Stimulated activated CD8-positive, alpha-beta memory T cell treated with anti-CD3 and anti-CD28 coated beads, Interleukin-4, amount 100 ng/mL, for 24 hours (primary cell): ENCODE data around the gene ANXA2R.
A peak's percentile ranks its signal among the peaks of the same experiment; 100 is the strongest.
"Not testable (repeated sequence)": the region's sequence is repeated elsewhere in the genome, so short reads cannot be mapped to it uniquely, and the experiment has no call there.

Source experiments
- DNase-seq: peaks from one replicate; pipeline ENCODE4 v3.0.0-alpha.2; 2020; ENCODE audit warnings: low read depth

ANXA2R gene

DNA sequence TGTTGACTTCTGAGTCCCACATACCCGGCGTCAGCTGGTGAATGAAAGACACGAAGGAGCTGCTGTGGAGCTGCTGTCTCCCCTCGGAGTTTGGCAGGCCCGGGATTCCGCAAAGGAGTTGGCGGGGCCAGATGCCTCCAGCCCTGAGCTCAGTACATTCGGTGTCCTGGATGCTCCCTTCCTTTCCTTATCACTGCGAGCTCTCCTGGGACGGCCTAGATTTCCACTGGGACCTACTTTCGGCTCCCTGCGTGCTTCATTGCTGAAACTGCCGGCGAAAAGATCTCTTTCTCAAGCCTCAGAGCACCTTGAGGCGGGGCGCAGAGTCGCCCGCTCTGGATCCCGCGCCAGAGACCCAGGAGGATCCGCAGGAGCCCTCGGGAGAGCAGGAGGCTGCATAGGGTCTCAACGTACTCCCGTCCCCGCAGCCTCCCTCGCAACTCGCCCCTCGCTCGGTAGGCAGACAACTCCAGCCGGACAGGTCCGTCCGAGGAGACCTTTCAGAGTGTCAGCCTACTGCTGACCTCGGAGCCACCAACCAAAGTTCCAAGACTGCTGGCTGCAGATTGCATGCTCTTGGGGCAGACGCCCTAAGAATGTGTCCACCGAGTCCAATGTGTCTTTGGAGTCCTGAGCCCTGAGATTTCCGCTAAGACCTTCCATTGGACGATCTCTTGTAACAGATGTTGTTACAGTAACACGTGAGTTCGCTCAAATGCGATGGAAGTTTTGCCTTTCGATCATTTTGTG is 6.1 kb downstream of the ANXA2R start:
- DNase-seq: no peak

DNA sequence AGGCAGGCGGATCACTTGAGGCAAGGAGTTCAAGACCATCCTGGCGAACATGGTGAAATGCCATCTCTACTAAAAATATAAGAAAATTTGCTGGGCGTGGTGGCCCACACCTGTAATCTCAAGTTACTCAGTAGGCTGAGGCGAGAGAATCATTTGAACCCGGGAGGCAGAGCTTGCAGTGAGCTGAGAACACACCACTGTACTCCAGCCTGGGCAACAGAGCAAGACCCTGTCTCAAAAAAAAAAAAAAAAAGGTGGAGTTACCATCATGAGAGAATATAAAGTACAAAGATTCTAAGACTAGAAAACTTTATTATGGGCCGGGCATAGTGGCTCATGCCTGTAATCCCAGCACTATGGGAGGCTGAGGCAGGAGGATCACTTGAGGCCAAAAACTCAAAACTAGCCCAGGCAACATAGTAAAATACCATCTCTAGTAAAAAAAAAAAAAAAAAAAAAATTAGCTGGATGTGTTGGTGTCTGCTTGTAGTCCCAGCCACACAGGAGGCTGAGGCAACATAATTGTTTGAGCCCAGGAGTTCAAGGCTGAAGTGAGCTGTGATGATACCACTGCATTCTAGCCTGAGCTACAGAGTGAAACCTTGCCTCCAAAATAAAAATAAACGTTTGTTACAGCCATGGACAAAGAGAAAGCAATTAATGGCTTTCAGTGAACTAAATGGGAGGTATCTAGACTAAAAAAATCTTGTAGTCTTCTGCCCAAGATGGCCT is 12.9 kb downstream of the ANXA2R start:
- no peak for DNase-seq

GRCh38 chr5:43025184-43025950 is 14.8 kb downstream of the ANXA2R start:
- DNase-seq: not testable (repeated sequence)

DNA sequence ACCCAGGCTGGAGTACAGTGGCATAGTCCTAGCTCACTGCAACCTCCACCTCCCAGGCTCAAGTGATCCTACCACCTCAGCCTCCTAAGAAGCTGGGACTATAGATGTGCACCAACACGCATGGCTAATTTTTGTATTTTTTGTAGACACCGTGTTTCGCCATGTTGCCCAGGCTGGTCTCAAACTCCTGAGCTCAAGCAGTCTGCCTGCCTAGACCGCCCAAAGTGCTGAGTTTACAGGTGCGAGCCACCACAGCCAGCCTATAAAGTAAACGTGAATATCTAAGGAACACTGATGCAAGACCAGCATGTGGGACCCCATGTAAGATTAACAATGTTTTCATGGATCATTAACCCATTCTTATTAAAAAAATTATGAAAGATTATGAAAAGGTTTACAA is 15.9 kb downstream of the ANXA2R start:
- DNase-seq: no peak

GRCh38 chr5:43021151-43021550 is 19.0 kb downstream of the ANXA2R start:
- no peak for DNase-seq

GRCh38 chr5:43020399-43020746 is 19.7 kb downstream of the ANXA2R start:
- no peak for DNase-seq

DNA sequence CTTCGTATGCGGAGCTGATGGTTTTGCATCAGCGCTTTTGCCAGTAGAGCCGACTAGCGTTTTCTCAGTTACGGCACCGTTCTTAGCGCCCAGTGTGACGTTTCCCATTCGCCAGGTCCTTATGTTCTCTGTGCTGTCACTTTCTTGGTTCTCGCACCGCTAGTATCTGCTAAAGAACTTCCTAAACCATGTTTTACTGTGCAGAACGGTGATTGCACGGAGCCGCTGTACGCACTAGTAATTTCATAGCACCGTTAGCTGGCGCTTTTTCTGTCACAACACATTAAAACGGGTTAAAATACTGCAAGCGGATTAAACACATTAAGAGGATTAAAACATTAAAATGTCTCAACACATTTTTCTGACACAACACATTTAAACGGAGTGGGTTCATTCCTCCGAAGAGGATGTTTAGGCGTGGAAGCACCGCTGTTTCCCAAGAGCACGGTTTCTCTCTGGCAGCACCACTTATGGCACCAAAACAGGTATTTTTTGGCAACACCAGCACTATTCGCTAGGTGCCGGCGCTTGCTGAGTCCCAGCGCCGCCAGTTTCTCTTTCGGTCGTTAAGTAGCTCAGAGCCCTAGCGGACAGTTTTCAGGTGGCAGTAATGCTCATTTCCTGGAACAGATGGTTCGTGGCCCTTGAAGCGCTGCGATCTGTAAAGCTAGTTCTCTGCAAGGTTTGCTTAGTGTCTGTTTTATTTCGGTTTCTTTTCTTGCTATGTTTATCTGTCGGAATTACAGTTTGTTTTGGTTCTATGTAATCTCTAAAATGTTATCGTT is 20.3 kb downstream of the ANXA2R start:
- DNase-seq: peak; percentile 63

DNA sequence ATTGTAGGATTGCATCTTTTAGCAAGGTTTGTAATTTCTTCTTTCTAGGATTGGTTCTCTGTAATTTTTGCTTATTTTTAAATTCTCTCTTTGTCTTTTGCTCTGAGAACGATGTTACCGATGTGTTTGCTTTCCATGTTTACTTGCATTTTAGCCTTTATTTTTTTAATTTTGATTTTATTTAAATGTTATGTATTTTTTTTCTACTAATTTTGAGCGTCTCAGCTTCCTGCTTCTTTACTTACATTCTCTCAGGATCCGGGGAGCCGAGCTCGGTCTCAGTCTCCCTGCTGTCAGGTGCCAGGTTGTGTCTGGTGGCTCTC is 20.9 kb downstream of the ANXA2R start:
- DNase-seq: no peak

DNA sequence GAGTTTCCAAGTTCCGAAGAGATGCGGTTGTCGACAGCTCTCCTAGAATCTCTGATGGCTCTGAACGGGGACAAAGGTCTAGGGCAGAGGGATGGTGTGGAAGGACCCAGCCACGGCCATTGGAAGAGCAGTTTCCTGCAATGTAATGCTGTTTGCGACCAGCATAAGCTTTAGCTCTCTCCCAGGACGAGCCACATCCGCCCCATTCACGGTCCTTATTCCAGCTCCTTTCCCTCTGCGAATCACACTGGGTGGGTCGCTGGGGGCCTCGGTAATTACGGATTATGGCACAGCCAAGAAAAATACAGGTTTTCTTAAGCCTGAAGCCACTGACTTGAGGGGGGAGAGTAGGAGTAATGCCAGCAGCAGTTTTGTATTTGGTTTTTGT is 22.7 kb downstream of the ANXA2R start:
- DNase-seq: no peak

DNA sequence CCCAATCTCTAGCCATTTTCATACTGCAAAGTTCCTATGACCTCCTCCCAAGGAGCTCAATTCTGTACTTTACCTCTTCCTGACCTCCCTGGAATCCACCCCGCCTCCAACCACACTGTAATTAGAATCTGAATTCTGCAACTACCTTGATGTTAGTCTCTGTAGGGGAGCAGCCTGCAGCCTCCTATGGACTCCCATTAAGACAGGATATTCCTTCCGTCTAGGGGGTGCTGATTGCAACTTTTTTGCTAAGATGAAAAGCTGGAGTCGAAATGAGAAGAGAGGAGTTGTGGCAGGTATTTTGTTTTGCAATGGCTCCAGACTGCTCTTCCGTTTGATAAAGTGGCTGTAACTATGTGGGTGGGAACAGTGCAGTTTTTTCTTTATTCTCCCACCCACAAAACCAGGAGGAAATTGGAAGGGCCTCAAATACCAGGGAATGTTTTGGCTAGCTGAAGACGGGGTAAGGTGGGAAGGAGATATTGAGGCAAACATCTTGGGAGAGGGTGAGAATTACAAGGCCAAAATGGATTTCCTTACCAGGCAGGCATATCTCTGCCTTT is 23.8 kb downstream of the ANXA2R start:
- DNase-seq: no peak

DNA sequence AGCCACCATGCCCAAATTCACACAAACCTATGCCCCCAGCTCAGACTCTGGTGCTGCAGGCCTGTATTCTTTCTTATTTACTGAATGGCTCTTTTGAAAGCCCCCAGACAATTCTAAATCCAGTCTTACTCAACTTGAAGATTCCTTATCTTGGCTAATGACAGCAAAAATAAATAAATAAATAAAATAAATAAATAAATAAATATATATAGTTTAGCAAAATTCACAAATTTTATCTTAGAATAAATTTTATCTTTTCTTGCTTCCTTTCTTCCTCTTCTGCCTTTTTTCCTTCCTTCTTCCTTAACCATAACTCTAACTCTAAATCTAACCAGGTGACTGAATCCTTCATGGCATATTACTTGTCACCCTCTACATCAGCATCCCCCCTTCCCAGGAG is 25.6 kb downstream of the ANXA2R start:
- DNase-seq: no peak

GRCh38 chr5:43010935-43011315 is 29.2 kb downstream of the ANXA2R start:
- no peak for DNase-seq

GRCh38 chr5:43008363-43009153 is 31.6 kb downstream of the ANXA2R start:
- DNase-seq: peak; percentile 82

- DNase-seq: peak; percentile 58
These were observed 32.2 kb downstream of the ANXA2R start for GRCh38 chr5:43007911-43008362.

DNA sequence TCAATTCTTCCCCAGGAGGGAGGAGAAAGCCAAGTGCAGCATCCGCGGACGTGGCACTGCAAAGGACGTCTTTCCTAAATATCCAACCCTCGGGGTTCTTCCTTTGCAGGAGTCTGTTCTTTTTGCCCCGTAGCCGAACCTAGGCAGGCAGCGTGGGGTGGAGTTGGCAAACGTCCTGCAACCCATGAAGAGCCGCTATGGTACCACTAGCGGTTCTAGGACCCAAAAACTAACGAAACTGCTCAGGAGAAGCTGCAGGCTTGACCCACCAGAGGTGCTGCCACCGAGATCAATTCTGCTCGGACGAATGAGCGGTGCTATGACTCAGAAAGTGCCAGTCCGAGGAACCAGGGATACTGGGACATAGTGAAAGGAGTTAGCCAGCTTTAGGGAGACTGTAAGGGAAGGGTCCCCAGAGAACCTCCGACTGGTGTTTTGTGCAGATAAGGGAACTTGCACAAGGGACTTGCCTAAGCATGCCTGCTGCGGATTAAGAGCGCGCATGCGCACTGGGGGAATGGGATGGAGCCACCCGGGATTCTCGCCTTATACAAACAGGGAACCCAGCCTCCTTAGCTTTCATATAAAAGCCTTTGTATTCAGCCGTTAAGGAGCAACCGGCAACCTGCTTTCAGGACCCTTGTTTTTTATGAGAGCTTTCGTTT is 32.7 kb downstream of the ANXA2R start:
- peak; percentile 67 for DNase-seq

DNA sequence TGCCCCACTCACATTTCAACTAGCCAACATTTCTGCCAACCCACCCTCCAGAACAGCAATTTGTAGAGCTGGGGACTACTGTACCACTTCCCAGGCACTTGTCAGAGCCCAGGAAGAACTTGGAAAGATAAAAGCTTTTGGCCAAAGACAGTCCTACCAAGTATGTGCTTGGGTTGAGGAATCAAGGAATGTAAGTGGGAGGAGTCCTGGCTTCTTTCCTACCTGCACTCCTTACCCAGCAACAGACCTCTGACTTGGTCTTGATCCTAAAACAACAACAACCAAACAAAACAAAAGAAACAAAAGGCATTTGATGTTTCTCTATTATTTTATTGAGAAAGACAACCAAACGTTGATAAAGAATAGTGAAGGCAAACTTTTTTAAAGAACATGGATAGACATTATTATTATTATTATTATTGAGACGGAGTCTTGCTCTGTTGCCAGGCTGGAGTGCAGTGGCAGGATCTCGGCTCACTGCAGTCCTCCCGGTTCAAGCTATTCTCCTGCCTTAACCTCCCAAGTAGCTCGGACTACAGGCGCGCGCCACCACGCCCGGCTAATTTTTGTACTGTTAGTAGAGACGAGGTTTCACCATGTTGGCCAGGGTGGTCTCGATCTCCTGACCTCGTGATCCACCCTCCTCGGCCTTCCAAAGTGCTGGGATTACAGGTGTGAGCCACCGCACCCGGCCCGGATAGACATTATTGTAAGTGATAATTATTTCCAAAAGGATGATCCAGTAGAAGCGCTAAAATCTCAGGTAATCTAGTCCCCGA is 33.5 kb downstream of the ANXA2R start:
- DNase-seq: no peak

- DNase-seq: no peak
These were observed 35.1 kb downstream of the ANXA2R start for GRCh38 chr5:43005031-43005430.

GRCh38 chr5:43001748-43002147 is 38.4 kb downstream of the ANXA2R start:
- DNase-seq: no peak

DNA sequence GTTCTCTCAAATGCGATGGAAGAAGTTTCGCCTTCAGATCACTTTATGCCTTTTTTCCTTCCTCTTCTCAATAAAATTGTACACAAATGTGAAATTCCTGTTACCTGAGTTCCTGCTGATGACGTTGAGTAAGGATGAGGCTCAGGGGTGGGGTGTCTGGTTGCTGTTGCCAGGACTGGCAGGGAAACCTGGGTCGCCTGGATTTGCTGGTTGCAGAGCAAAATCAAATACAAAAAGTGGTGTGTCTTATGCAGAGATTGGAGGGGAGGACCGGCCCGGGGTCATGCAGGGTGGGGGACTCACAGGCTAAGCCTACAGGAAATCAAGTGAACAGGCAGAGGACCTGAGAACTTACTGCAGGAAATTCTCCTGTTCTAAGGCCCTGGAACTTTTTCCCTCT is 39.2 kb downstream of the ANXA2R start:
- no peak for DNase-seq
